Brain microvascular endothelial cell (primary cell): ENCODE data around the gene KCNQ1.

ENCODE experiments used
- DNase-seq: peaks from one replicate; pipeline ENCODE4 v3.0.0-alpha.2; 2020
- H3K27ac ChIP-seq: fragments of 250-450 bp; sonication (Bioruptor Pico); 2 replicates; pipeline ENCODE4 v1.5.1; 2020; ENCODE audit warnings: mild to moderate bottlenecking, moderate library complexity
- H3K27me3 ChIP-seq: fragments of 250-450 bp; sonication (Bioruptor Pico); replicated peaks from 2 replicates; pipeline ENCODE4 v1.5.1; 2020; ENCODE audit warnings: mild to moderate bottlenecking
- H3K36me3 ChIP-seq: fragments of 250-450 bp; sonication (Bioruptor Pico); replicated peaks from 2 replicates; pipeline ENCODE4 v1.5.1; 2020; ENCODE audit warnings: mild to moderate bottlenecking
- H3K4me3 ChIP-seq: 2 replicates; pipeline ENCODE4 v1.5.1; 2011; ENCODE audit warnings: low read depth, mild to moderate bottlenecking, control low read depth, low read length, moderate library complexity
- in situ Hi-C: cut with HindIII; loops from 2 replicates; pipeline ENCODE4 v1.10.0; 2017; ENCODE audit warnings: low sequenced_read_pairs, low pct_ligation_motif_present
- TF ChIP-seq, protein P1 (sequence below): IDR thresholded peaks from 2 replicates; pipeline ENCODE4 v1.5.1; 2011; ENCODE audit warnings: low read depth, mild to moderate bottlenecking, moderate library complexity, low read length, control low read depth, inconsistent platforms; ENCODE audit errors: missing control alignments

KCNQ1 gene

DNA sequence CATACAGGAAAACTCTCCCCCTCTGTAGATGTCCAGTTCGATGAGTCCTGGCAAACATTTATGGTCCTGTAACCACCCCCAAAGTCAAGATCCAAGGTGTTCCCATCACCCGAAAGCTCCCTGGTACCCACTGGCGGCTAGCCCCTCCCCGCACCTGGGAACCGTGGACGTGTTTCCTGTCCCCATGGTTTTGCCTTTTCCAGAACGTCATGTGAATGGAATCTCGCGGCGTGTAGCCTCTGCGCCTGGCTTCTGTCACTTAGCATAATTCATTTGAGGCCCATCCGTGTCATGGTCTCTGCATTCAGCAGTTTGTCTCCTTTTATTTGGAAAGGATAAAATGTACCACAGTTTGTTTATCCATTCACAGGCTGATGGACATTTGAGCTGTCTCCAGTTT lies 106.3 kb downstream of the KCNQ1 start:
- H3K36me3 ChIP-seq = no peaks in the 10 kb centered on the region
- no peak overlapping the region for H3K27ac ChIP-seq
- in situ Hi-C loops = no loop called here
- no peak for DNase-seq
- H3K27me3 ChIP-seq = peaks cover 3% of the 10 kb centered on the region
- TF ChIP-seq, protein P1, sequence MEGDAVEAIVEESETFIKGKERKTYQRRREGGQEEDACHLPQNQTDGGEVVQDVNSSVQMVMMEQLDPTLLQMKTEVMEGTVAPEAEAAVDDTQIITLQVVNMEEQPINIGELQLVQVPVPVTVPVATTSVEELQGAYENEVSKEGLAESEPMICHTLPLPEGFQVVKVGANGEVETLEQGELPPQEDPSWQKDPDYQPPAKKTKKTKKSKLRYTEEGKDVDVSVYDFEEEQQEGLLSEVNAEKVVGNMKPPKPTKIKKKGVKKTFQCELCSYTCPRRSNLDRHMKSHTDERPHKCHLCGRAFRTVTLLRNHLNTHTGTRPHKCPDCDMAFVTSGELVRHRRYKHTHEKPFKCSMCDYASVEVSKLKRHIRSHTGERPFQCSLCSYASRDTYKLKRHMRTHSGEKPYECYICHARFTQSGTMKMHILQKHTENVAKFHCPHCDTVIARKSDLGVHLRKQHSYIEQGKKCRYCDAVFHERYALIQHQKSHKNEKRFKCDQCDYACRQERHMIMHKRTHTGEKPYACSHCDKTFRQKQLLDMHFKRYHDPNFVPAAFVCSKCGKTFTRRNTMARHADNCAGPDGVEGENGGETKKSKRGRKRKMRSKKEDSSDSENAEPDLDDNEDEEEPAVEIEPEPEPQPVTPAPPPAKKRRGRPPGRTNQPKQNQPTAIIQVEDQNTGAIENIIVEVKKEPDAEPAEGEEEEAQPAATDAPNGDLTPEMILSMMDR = no peak
- no peak overlapping the region for H3K4me3 ChIP-seq

DNA sequence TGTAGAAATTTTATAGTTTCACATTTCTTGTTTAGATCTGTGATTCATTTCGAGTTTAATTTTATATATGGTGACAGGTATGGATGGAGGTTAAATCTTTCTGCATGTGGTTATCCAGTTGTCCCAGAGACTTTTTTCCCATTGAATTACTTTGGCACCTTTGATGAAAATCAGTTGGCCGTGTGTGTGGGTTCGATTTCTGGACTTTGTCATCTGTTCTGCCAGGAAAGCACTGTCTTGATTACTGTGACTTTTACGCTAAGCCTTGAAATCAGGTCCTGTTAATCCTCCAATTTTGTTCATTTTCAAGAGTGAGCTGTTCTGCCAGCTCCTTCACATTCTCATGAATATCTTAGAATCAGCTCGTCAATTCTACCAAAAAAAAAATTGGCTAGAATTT lies 107.4 kb downstream of the KCNQ1 start:
- TF ChIP-seq, protein P1 = no peak
- Histone ChIP-seq H3K4me3 (no peak overlapping the region), H3K27me3 (peaks cover 3% of the 10 kb centered on the region), H3K27ac (no peak overlapping the region), H3K36me3 (no peaks in the 10 kb centered on the region)
- in situ Hi-C loops = no loop called here
- no peak for DNase-seq

DNA sequence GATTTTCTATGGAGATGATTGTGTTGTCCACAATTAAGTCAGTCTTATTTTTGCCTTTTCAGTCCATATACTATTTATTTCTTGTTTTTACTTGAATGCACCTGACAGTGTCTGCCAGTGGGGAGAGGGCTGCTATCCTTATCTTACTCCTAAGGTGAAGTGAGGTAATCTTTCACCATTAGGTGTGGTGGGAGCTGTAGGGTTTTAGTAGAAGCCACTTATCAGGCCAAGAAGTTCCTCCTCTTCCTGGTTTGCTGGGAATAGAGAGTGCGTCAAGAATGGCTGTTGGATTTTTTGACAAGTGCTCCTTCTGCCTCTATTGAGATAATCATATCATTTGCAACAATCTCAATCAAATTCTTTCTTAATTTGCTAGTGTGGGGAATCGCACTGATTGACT lies 108.4 kb downstream of the KCNQ1 start:
- H3K4me3 ChIP-seq = no peak overlapping the region
- DNase-seq = no peak
- H3K36me3 ChIP-seq = no peaks in the 10 kb centered on the region
- in situ Hi-C loops = no loop called here
- H3K27me3 ChIP-seq = peaks cover 3% of the 10 kb centered on the region
- H3K27ac ChIP-seq = no peak overlapping the region
- TF ChIP-seq, protein P1 = no peak

DNA sequence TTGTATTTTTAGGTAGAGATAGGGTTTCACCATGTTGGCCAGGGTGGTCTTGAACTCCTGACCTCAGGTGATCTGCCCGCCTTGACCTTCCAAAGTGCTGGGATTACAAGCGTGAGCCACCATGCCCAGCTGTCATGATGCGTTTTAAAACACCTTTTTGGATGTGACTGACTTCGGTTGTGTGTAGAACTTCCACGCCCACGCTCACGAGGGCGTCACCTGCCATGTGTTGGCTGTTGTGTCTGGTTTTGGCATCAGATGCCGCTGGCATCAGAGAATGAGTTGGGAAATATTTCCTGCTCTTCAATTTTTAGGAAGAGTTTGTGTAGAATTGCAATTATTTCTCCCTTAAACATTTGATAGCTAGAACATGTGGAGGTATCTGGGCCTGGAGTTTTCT lies 109.1 kb downstream of the KCNQ1 start:
- H3K4me3 ChIP-seq = no peak overlapping the region
- peaks cover 3% of the 10 kb centered on the region for H3K27me3 ChIP-seq
- no peak overlapping the region for H3K27ac ChIP-seq
- no peaks in the 10 kb centered on the region for H3K36me3 ChIP-seq
- in situ Hi-C loops = no loop called here
- no peak for DNase-seq
- TF ChIP-seq, protein P1 = no peak

DNA sequence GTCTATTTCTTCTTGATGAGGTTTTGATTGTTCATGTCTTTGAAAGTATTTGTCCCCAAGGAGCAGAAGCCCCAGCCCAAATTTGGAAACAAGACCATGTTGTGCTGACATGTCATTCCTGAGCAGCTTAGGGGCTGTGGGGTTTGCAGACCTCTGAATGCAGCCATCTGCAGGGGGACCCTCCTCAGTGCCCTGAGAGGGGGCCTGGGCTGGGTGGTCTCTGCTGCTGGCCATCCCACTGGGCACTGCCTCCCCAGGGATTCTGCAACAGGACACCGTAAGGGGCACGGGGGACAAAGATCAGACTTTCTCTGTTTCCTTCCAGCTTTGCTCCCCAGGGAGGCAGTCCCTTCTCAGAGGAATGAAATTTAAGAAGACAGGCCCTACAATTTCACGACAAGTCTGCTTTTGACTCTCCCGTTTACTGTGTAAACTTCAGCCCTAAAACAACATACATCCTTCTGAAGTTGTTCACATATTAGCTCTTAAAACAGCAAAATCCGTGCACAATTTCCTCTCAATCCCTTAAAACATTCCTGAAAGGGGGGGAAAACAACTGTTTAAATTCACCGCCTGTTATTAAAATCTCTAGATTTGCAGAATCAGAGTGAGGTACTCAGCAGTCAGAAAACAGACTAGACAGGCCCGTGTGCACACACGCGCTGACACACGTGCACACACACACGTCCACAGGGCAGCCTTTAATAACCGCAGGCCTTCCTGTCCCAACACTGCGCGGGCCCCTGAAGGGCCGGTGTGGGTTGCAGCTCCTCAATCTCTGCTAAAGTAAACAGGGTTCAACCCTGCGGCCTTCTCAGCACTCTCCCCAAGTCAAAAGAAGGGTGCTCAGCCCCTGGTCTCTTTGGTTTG lies 109.8 kb downstream of the KCNQ1 start:
- no peak overlapping the region for H3K27ac ChIP-seq
- H3K4me3 ChIP-seq = no peak overlapping the region
- in situ Hi-C loops = no loop called here
- TF ChIP-seq, protein P1 = no peak
- H3K27me3 ChIP-seq = peaks cover 3% of the 10 kb centered on the region
- no peak for DNase-seq
- H3K36me3 ChIP-seq = no peaks in the 10 kb centered on the region

DNA sequence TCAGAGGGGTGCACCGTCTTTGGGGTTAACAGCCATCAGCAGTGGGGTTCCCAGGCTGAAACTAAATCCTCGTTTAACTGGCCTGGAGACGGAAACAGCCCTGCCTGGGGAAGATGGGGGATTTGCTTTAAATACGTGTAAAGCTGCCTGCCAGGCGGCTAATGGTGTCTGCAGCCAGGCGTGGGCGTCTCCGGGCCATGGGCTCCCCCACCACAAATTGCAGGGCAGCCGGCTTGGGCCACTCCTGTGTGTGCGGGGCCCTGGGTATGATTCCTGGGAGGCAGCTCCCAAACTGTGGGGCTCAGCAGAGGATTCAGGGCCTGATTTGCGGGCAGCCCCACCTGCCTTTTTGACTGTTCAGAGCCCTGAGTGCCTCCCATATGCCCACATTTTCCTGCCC lies 110.5 kb downstream of the KCNQ1 start:
- in situ Hi-C loops = no loop called here
- TF ChIP-seq, protein P1 = no peak
- Histone ChIP-seq H3K27me3 (peaks cover 3% of the 10 kb centered on the region), H3K36me3 (no peaks in the 10 kb centered on the region), H3K4me3 (no peak overlapping the region), H3K27ac (no peak overlapping the region)
- DNase-seq = no peak
